Measurements from ENCODE around the gene CEND1. TPM values are rescaled to one million over a fixed set of nuclear protein-coding genes. Genes with fewer than 3 reads are reported as not detected.

CEND1 gene
- total RNA-seq, 1 experiment from 2014 or later = 2.7 TPM

- no peak for ATAC-seq
- ChIA-PET CTCF (interaction anchor here (1.3 kb wide), 1 partner anchor 22 kb away, joined by 5 read pairs; no protein-coding TSS in a partner anchor), POLR2A (interaction anchor here (2.0 kb wide), 1 partner anchor 18 kb away, joined by 5 read pairs; the partner anchor contains the start of gene RPLP2)
- DNase-seq (ENCODE audit: low spot score) = no peak
- TF ChIP-seq ZNF423 (CRISPR knock-in tag; IDR thresholded peaks at IDR 0.05) (peak; percentile 48; the same call in 1 of the 2 replicates), STAT6 (CRISPR knock-in tag; conservative IDR thresholded peaks at IDR 0.05; ENCODE audit: low read depth) (no peak)
- H3K4me1 Mint-ChIP-seq = peaks cover 36% of the 10 kb centered on the region
- H3K27ac Mint-ChIP-seq = no peak overlapping the region
- H3K27me3 Mint-ChIP-seq (ENCODE audit: low read depth) = peaks cover 24% of the 10 kb centered on the region
- no peaks in the 10 kb centered on the region for H3K9me3 Mint-ChIP-seq
- no peaks in the 10 kb centered on the region for H3K36me3 Mint-ChIP-seq
- H3K4me3 Mint-ChIP-seq = peak overlapping the region; percentile 70
Measured at GRCh38 chr11:826836-827145, 36.9 kb upstream of the CEND1 start.

- no peak overlapping the region for H3K27ac Mint-ChIP-seq
- ATAC-seq (no peak), DNase-seq (ENCODE audit: low spot score) (no peak)
- CTCF ChIA-PET = interaction anchor here (1.0 kb wide), 1 partner anchor 22 kb away, joined by 3 read pairs; no protein-coding TSS in a partner anchor
- H3K36me3 Mint-ChIP-seq = no peaks in the 10 kb centered on the region
- peaks cover 18% of the 10 kb centered on the region for H3K27me3 Mint-ChIP-seq (ENCODE audit: low read depth)
- H3K4me1 Mint-ChIP-seq = peaks cover 31% of the 10 kb centered on the region
- POLR2A ChIA-PET = interaction anchor here (1.4 kb wide), 1 partner anchor 22 kb away, joined by 3 read pairs; the partner anchor contains the start of gene PIDD1
- no peak for TF ChIP-seq MXD4 (CRISPR knock-in tag; IDR thresholded peaks at IDR 0.05; ENCODE audit: borderline replicate concordance)
- no peak for TF ChIP-seq NR3C1 (CRISPR knock-in tag; conservative IDR thresholded peaks at IDR 0.05; ENCODE audit: low read depth)
- TF ChIP-seq GTF2I (CRISPR knock-in tag; conservative IDR thresholded peaks at IDR 0.05) = no peak
- TF ChIP-seq SOX15 (CRISPR knock-in tag; IDR thresholded peaks at IDR 0.05) = no peak
- TF ChIP-seq NFYB (CRISPR knock-in tag; conservative IDR thresholded peaks at IDR 0.05; ENCODE audit: low read depth) = no peak
- no peak for TF ChIP-seq CREM (CRISPR knock-in tag; IDR thresholded peaks at IDR 0.05)
- TF ChIP-seq ATF6 (CRISPR knock-in tag; IDR thresholded peaks at IDR 0.05) = no peak
- TF ChIP-seq ZNF121 (CRISPR knock-in tag; IDR thresholded peaks at IDR 0.05) = no peak
- TF ChIP-seq ZNF281 (CRISPR knock-in tag; IDR thresholded peaks at IDR 0.05) = no peak
- TF ChIP-seq CREB1 (CRISPR knock-in tag; IDR thresholded peaks at IDR 0.05) = no peak
- no peak for TF ChIP-seq HMGXB4 (CRISPR knock-in tag; IDR thresholded peaks at IDR 0.05)
- TF ChIP-seq TP53 (CRISPR knock-in tag; IDR thresholded peaks at IDR 0.05) = no peak
- no peak for TF ChIP-seq ZNF671 (CRISPR knock-in tag; IDR thresholded peaks at IDR 0.05)
- no peak for TF ChIP-seq TEAD1 (CRISPR knock-in tag; IDR thresholded peaks at IDR 0.05)
- TF ChIP-seq ZNF425 (CRISPR knock-in tag; conservative IDR thresholded peaks at IDR 0.05) = no peak
- TF ChIP-seq AFF4 (CRISPR knock-in tag; IDR thresholded peaks at IDR 0.05; ENCODE audit: borderline replicate concordance) = no peak
- TF ChIP-seq ZNF263 (CRISPR knock-in tag; IDR thresholded peaks at IDR 0.05; ENCODE audit: low read depth) = no peak
- TF ChIP-seq CBFB (CRISPR knock-in tag; IDR thresholded peaks at IDR 0.05; ENCODE audit: low read depth) = no peak
- TF ChIP-seq ZNF219 (CRISPR knock-in tag; IDR thresholded peaks at IDR 0.05; ENCODE audit: borderline replicate concordance) = no peak
- H3K4me3 Mint-ChIP-seq = peak overlapping the region; percentile 70
- no peaks in the 10 kb centered on the region for H3K9me3 Mint-ChIP-seq
Measured at GRCh38 chr11:826227-826621, 36.3 kb upstream of the CEND1 start.

Data from WTC11 (cell line).